Esophagus squamous epithelium (tissue), 4 donors: ENCODE results near the gene NCBP3.

Experiments used
- POLR2A ChIP-seq, 4 donors: fragments of 450-650 bp; IDR thresholded peaks; one replicate each; pipeline ENCODE4 v1.6.1; 2017; ENCODE audit warnings: antibody characterized with exemption in 4 of 4, mild to moderate bottlenecking in 4 of 4, moderate library complexity in 3 of 4
- TF ChIP-seq, protein P1 (sequence below), 6 experiments: fragments of 450-650 bp in 4 of 6; fragments of 200-600 bp in 2 of 6; sonication (generic) in 2 of 6; IDR thresholded peaks; one replicate each; pipeline ENCODE4 v1.5.1; 2016 to 2019; ENCODE audit warnings: antibody characterized with exemption in 6 of 6, mild to moderate bottlenecking in 4 of 6, moderate library complexity in 4 of 6

- TF ChIP-seq, protein P1, sequence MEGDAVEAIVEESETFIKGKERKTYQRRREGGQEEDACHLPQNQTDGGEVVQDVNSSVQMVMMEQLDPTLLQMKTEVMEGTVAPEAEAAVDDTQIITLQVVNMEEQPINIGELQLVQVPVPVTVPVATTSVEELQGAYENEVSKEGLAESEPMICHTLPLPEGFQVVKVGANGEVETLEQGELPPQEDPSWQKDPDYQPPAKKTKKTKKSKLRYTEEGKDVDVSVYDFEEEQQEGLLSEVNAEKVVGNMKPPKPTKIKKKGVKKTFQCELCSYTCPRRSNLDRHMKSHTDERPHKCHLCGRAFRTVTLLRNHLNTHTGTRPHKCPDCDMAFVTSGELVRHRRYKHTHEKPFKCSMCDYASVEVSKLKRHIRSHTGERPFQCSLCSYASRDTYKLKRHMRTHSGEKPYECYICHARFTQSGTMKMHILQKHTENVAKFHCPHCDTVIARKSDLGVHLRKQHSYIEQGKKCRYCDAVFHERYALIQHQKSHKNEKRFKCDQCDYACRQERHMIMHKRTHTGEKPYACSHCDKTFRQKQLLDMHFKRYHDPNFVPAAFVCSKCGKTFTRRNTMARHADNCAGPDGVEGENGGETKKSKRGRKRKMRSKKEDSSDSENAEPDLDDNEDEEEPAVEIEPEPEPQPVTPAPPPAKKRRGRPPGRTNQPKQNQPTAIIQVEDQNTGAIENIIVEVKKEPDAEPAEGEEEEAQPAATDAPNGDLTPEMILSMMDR (IDR thresholded peaks at IDR 0.05): no peak
- no peak for TF ChIP-seq POLR2A (IDR thresholded peaks at IDR 0.05)
These were observed 77.3 kb downstream of the NCBP3 start for GRCh38 chr17:3768769-3769168.
